GM18505 (cell line): Measurements from ENCODE around the gene WHAMM.
"Not testable (repeated sequence)": the region's sequence is repeated elsewhere in the genome, so short reads cannot be mapped to it uniquely, and the experiment has no call there.

ENCODE experiments used
- ATAC-seq: cut with Tn5 transposase; IDR thresholded peaks from one replicate; pipeline ENCODE4 v1.9.1; 2021; ENCODE audit not compliant: unreplicated experiment
- POLR2A ChIP-seq: IDR thresholded peaks from 4 replicates; pipeline ENCODE4 v1.6.1; 2011; ENCODE audit warnings: borderline replicate concordance; ENCODE audit not compliant: insufficient read depth, insufficient read length; ENCODE audit errors: extremely low read depth

WHAMM gene, protein sequence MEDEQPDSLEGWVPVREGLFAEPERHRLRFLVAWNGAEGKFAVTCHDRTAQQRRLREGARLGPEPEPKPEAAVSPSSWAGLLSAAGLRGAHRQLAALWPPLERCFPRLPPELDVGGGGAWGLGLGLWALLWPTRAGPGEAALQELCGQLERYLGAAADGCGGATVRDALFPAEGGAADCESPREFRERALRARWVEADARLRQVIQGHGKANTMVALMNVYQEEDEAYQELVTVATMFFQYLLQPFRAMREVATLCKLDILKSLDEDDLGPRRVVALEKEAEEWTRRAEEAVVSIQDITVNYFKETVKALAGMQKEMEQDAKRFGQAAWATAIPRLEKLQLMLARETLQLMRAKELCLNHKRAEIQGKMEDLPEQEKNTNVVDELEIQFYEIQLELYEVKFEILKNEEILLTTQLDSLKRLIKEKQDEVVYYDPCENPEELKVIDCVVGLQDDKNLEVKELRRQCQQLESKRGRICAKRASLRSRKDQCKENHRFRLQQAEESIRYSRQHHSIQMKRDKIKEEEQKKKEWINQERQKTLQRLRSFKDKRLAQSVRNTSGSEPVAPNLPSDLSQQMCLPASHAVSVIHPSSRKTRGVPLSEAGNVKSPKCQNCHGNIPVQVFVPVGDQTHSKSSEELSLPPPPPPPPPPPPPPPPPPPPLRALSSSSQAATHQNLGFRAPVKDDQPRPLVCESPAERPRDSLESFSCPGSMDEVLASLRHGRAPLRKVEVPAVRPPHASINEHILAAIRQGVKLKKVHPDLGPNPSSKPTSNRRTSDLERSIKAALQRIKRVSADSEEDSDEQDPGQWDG

DNA sequence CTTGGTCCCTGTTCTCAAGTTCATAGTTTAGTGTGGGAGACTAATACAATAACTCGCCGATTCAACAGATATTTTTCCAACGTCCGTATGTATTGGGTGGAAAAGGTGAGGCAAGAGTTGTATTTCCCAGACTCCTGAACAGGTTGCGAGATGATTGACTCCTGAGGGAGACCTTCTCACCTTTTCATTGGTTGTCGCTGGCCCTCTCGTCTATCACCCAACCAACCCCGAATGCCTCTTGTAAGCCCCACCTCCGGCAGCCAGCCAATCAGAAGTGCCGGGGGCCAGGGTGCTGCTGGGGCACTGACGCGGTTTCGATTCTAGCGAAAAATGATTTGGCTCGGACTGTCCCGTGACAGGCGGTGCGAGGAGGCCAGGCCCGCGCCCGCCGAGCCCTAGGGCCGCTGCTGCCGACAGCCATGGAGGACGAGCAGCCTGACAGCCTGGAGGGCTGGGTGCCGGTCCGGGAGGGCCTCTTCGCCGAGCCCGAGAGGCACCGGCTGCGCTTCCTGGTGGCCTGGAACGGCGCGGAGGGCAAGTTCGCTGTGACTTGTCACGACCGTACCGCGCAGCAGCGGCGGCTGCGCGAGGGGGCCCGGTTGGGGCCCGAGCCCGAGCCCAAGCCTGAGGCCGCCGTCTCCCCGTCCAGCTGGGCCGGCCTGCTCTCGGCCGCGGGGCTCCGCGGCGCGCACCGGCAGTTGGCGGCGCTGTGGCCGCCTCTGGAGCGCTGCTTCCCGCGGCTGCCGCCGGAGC, at the start of gene WHAMM:
Gene WHAMM, plus strand, starts transcription at position 321 of the 753 bp plus-strand sequence. Its CDS starts 99 bp downstream, at position 420.
- peak; percentile 94 for TF ChIP-seq POLR2A
- peak; percentile 75 for ATAC-seq

DNA sequence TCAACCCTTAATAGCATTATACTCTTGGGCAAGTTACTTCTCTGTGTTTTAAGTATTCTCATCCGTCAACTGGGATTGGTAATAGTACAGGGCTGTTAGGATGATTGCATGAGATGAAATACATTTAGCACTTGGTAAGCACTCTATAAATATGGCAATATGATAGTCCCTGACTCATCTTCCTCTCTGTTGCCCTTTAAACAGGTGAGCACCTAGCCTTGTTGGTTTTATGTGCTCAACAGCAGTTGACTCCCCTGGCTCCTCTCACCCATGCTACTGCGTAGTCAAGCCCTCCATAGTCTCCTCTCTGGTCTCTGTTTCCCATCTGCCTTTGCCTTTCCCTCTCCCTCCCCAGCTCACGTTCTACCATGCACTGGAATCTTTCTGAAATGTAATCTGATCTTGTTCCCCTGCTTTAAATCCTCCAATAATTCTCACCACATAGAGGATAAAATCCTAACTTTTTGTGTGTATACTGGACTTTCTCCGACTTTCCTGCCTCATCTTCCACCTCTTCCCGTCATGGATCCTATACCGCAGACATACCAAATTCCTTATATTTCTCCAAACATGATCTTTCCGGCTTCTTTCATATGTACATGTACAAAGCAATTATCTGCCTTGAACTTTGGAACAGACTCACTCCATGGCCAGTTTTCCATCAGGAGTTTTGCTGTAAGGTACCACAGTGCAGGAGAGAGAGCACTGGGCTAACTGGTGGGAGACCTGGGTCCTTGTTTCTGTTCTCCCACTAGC, 45.9 kb upstream of the WHAMM start:
- ATAC-seq = no peak
- no peak for TF ChIP-seq POLR2A

DNA sequence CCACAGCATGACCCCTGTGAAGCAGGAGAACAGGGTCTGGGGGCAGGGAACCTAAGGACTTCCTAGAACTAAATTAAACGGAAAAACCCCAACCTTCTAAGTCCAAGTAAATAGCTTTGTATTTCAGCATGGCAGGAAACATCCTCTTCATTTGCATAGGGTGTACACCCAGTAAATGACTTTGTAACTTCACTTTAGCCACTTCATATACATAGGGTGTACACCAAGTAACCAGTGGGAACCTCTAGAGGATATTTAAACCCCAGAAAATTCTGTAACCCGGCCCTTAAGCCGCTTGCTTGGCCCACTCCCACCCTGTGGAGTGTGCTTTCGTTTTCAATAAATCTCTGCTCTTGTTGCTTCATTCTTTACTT, 45.3 kb upstream of the WHAMM start:
- TF ChIP-seq POLR2A = no peak
- no peak for ATAC-seq

DNA sequence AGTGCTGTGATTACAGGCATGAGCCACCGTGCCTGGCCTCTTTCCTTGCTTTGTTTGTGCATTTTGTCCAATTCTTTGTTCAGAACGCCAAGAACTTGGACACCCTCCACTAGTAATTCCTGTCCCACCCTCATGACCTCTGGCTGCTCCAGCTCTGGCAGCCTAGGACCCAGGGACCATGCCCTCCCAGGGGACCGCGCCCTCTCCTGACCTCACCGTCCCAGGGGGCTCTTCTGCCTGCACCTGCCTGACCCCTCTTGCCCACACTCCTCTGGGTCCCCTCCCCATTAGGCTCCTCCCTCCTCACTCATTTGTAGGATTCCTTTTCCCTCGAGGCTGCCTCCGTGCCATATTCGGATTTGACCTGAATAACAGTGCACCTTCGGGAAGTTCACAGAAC, 44.7 kb upstream of the WHAMM start:
- TF ChIP-seq POLR2A = no peak
- no peak for ATAC-seq

DNA sequence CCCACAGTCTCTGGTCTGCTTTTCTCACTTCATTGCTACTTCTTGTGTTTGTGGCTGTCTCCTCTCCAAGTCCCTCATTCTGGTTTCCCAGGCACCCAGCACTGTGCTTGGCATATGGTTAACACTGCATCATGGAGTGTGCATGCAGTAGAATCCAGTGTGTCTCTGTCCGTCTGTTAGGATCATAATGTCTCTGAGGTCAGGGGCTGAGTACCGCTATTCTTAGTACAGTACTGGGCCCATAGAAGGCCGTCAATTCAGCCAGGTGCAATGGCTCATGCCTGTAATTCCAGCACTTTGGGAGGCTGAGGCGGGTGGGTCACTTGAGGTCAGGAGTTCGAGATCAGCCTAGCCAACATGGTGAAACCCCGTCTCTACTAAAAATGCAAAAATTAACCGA, 43.2 kb upstream of the WHAMM start:
- ATAC-seq = not testable (repeated sequence)

DNA sequence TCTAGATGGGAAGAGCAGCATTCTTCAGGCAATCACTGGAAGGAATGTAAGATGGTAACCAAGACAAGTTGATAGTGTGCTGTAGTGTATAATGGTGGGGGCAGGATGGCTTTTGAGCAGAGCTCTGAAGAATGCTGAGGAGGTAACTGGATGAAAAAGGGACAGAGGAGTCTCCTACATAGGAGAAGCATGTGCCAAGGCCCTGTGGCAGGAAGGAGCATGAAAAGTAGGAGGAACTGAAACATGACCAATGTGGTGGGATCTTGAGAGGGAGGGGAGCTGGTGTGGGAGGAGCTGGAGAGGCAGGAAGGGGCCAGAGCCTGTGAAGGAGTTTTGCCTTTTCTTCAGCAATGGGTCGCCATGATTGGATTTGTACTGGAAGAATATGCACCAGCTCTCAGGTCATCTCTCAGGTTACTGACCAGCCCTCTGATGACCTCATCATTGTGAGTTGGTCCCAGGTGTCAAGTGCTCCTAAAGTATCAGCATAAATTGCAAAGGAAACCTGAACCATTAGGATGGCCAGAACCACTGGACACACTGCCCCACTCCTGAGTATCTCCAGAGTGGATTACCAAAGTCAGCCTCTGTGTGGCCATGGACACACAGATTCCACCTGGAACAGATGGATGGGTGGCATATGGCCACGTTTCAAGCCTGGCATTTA, 42.1 kb upstream of the WHAMM start:
- no peak for TF ChIP-seq POLR2A
- no peak for ATAC-seq

DNA sequence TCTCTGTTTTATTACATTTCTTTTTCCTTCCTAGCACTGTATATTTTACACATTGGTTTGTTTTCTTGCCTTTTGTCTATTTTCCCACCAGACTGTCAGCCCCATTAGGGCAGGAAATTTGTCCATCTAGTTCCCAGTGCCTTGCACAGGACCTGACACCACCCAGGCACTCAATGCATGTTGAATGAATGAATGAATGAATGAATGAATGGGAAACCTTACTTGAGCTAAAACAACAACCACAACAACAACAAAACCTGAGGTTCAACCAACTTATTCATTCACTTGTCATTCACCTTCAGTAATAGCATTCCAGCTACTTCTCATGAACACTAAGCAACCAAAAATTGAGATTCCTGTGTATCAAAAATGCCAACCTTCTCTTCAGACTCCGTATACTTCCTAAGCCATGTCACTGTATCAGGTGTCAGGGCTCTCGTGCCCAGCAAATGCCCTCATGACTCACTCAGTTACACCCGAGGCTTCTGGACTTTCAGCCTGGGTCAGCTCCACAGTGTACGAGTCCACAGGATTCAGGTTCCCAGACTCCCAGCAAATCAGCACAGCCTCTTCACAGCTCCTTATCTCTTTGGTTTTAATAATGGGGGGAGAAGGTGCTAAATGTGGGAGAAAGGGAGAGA, 40.9 kb upstream of the WHAMM start:
- no peak for TF ChIP-seq POLR2A
- no peak for ATAC-seq

DNA sequence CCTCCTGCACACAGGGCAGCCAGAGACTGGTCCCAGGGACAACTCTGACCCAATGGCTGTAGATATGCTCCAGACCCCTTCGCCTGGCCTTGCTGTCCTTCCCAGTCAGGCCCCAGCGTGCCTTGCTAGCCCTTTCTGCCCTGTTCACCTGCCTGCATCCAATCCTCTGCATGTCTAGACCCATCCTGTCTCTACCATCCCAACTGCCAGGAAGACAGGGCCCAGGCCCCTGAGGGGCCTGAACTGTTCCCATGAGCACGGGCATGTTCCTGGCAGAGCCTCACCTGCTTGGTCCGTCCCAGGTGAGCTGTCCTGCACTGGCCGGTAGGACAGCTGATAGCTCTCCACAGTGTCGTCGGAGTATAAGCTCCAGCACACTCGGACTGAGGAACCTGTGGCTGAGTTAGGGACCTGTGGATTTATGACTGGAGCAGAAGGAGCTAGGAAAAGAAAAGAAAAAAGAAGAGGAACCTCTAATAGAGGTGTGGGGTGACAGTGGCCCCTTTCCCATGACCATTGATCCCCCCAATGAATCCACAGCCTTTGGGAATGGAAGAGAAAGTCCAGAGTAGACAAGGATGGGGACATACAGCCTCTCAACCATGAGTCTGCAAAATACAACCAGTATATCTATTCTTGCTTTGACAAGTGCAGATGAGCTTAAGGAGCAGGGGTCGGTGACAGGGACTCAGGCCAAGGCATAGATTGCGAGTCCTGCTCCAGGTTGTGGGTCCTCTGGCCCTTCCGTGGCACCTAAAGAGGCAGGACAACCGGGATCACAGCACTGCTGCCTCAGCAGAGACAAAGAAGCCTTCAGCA, 37.4 kb upstream of the WHAMM start:
- no peak for TF ChIP-seq POLR2A
- ATAC-seq = no peak

DNA sequence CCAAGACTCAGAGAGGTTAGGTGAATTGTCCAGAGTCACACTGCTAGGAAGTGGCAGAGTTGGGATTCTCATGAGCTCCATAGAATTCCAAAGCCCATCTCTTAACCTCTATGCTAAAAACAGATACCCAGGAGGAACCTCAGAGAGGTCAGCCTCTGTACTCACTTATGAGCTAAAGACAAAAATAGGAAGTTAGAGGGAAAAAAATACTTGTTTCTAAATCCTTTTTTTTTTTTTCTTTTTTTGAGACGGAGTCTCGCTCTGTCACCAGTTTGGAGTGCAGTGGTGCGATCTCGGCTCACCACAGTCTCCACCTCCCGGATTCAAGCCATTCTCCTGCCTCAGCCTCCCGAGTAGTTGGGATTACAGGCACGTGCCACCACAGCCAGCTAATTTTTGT, 34.9 kb upstream of the WHAMM start:
- no peak for ATAC-seq
- TF ChIP-seq POLR2A = no peak

DNA sequence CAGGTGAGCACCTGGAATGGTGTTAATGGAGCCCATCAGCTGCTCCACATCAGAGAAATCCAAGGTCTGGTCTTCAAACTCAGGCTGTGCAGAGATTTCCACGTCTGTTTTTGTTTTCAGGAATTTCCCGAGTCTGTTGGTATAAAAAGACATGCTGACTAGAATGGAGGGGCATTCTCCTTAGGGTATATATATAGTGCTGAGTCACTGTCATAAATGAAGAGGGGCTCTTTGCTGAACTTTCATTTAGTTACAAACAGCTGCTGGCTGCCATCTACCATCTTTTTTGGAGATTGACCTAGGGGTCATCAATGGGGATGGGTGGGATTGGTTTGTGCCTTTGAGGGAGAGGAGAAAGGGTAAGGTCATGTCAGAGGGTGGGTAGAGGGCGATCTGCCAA, 30.7 kb upstream of the WHAMM start:
- no peak for TF ChIP-seq POLR2A
- ATAC-seq = no peak

DNA sequence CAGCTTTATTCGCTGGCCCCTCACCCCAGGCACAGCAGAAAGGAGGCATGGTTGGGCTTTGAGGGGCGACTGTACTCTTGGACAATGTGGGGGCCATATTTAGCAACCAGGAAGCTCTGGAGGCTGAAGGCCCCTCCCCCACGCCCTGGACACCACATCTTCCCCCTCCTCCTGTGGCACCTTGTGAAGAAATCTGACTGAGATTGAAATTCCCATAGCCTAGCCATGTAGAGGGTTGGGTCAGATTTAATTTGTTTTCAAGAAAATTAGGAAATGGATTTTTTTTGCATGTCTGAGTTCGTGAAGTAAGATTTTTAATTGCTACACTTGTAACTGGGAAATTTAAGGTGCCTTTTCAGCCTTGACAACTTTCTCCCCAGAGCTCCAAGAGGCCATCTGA, 28.1 kb upstream of the WHAMM start:
- no peak for ATAC-seq
- no peak for TF ChIP-seq POLR2A
